ENCODE results near the gene DENND1B.

DNA sequence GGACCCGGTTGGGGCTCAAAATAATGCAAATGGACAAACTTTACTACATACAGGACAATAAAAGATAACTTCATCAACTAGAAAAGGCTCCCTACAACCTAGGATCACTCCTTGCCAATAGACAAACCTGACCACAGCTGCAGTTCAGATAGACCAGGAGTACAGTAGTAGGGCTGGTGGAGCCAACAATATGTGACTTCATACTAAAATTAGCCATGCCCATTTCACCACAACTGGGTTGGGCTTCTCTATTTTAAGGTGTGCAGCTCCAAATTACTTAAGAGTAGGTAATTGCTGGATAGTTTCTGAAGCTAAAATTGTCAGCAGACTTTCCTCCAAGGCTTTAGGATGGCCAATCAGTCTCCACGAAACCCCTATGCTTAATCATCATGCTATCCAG lies 3.9 kb downstream of the DENND1B start:
- TF ChIP-seq TCF7L2 (IDR thresholded peaks at IDR 0.05; ENCODE audit: low read depth, low read length) (no peak), ZNF547 (CRISPR knock-in tag; IDR thresholded peaks at IDR 0.05) (no peak), EP300 (IDR thresholded peaks at IDR 0.05; ENCODE audit: low read depth in 2 of 2, low read length in 2 of 2) (no peak), EP300 (CRISPR knock-in tag; IDR thresholded peaks at IDR 0.05; ENCODE audit: borderline replicate concordance) (no peak), KLF16 (CRISPR knock-in tag; IDR thresholded peaks at IDR 0.05) (no peak), MTA3 (CRISPR knock-in tag; IDR thresholded peaks at IDR 0.05) (no peak), ZNF557 (CRISPR knock-in tag; IDR thresholded peaks at IDR 0.05) (no peak), ZNF577 (CRISPR knock-in tag; IDR thresholded peaks at IDR 0.05; ENCODE audit: borderline replicate concordance, low read depth) (no peak), TAF1 (CRISPR knock-in tag; IDR thresholded peaks at IDR 0.05) (no peak), SIN3A (IDR thresholded peaks at IDR 0.05; ENCODE audit: borderline replicate concordance, low read depth, low read length) (no peak), IKZF4 (CRISPR knock-in tag; IDR thresholded peaks at IDR 0.05; ENCODE audit: borderline replicate concordance, low read depth, not compliant biosample characterization) (no peak)
- TF ChIP-seq, protein P1, sequence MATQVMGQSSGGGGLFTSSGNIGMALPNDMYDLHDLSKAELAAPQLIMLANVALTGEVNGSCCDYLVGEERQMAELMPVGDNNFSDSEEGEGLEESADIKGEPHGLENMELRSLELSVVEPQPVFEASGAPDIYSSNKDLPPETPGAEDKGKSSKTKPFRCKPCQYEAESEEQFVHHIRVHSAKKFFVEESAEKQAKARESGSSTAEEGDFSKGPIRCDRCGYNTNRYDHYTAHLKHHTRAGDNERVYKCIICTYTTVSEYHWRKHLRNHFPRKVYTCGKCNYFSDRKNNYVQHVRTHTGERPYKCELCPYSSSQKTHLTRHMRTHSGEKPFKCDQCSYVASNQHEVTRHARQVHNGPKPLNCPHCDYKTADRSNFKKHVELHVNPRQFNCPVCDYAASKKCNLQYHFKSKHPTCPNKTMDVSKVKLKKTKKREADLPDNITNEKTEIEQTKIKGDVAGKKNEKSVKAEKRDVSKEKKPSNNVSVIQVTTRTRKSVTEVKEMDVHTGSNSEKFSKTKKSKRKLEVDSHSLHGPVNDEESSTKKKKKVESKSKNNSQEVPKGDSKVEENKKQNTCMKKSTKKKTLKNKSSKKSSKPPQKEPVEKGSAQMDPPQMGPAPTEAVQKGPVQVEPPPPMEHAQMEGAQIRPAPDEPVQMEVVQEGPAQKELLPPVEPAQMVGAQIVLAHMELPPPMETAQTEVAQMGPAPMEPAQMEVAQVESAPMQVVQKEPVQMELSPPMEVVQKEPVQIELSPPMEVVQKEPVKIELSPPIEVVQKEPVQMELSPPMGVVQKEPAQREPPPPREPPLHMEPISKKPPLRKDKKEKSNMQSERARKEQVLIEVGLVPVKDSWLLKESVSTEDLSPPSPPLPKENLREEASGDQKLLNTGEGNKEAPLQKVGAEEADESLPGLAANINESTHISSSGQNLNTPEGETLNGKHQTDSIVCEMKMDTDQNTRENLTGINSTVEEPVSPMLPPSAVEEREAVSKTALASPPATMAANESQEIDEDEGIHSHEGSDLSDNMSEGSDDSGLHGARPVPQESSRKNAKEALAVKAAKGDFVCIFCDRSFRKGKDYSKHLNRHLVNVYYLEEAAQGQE (IDR thresholded peaks at IDR 0.05; ENCODE audit: borderline replicate concordance in 1 of 2, low read depth in 1 of 2, low read length in 2 of 2): no peak
- TF ChIP-seq, protein P2, sequence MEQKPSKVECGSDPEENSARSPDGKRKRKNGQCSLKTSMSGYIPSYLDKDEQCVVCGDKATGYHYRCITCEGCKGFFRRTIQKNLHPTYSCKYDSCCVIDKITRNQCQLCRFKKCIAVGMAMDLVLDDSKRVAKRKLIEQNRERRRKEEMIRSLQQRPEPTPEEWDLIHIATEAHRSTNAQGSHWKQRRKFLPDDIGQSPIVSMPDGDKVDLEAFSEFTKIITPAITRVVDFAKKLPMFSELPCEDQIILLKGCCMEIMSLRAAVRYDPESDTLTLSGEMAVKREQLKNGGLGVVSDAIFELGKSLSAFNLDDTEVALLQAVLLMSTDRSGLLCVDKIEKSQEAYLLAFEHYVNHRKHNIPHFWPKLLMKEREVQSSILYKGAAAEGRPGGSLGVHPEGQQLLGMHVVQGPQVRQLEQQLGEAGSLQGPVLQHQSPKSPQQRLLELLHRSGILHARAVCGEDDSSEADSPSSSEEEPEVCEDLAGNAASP (CRISPR knock-in tag; IDR thresholded peaks at IDR 0.05; ENCODE audit: borderline replicate concordance): no peak
- TF ChIP-seq, protein P3, sequence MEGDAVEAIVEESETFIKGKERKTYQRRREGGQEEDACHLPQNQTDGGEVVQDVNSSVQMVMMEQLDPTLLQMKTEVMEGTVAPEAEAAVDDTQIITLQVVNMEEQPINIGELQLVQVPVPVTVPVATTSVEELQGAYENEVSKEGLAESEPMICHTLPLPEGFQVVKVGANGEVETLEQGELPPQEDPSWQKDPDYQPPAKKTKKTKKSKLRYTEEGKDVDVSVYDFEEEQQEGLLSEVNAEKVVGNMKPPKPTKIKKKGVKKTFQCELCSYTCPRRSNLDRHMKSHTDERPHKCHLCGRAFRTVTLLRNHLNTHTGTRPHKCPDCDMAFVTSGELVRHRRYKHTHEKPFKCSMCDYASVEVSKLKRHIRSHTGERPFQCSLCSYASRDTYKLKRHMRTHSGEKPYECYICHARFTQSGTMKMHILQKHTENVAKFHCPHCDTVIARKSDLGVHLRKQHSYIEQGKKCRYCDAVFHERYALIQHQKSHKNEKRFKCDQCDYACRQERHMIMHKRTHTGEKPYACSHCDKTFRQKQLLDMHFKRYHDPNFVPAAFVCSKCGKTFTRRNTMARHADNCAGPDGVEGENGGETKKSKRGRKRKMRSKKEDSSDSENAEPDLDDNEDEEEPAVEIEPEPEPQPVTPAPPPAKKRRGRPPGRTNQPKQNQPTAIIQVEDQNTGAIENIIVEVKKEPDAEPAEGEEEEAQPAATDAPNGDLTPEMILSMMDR (CRISPR knock-in tag; IDR thresholded peaks at IDR 0.05): no peak
